ENCODE results near the gene RGS4.

- TF ChIP-seq TAF1 (IDR thresholded peaks at IDR 0.05; ENCODE audit: borderline replicate concordance, low read depth, low read length): no peak
- no peak for TF ChIP-seq POLR2A (IDR thresholded peaks at IDR 0.05; ENCODE audit: low read depth, low read length)
- TF ChIP-seq POLR2AphosphoS5 (IDR thresholded peaks at IDR 0.05; ENCODE audit: low read depth, low read length): no peak
Observed at GRCh38 chr1:163119707-163120106, 50.5 kb downstream of the RGS4 start.
